GM19043 (cell line): ENCODE measurements around the gene SLCO1A2.

ENCODE experiments used
- ATAC-seq: cut with Tn5 transposase; IDR thresholded peaks from one replicate; pipeline ENCODE4 v1.9.1; 2021; ENCODE audit warnings: low read depth; ENCODE audit not compliant: unreplicated experiment

SLCO1A2 gene

DNA sequence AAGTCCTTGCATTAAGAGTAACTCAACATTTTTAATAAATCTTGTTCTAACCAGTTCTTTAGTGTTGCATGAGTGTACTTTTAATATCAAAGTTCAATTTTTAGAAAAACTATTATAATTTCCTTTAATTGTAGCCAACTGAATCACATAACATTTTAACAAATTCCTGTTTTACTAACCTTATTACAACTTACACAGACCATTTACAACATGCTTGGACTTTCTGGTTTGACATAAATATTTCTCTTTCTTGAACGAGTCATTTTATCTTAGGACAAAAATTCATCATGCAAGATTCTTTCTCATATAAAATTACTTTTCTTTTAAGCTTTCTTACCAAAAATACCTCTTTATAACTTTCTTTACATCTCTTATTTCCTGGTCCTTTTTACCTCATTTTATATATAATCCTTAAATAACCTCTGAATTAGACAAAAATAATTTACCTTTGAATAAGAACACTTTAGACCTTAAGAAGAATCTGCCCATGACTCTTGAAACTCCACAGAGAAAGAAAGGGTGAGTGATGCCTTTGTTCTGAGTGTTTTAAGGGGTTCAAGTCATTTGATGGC lies 3.9 kb downstream of the SLCO1A2 start:
- no peak for ATAC-seq

DNA sequence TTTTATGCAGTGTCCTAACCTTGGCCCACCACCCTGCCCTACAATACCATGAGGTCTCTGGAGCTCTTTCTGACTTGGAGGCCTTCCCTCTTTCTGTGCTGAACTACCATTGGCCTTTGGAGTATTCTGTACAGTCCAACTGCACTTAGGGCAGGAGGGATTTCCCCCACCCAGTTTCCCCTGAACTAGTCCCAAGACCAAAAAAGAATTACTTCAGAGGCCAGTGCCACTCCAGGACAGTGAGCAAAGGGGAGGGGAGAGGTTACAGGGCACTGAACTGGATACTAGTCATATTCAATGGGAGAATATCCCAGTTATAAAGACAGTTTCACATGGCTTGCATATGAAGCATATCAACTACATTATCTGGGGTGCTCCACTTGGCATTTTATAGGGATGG lies 6.1 kb downstream of the SLCO1A2 start:
- no peak for ATAC-seq

DNA sequence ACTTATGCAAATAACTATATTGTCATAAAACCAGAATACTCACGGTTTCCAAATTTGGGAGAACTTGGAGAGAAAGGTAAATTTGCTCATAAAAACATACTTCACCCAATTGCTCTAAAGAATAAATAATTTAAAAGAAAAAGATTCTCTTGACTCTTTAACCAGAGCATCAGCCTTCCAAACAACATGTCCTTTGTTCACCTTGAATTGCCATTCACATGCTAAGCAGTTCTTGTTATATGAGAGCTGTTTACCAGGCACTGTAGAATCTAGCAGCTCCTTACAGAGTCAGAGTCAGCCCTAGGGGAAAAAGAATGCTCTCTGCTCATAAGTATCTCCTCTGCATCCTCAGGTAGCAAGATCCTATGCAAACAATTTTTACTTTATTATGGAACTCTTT lies 10.2 kb downstream of the SLCO1A2 start:
- ATAC-seq = no peak

DNA sequence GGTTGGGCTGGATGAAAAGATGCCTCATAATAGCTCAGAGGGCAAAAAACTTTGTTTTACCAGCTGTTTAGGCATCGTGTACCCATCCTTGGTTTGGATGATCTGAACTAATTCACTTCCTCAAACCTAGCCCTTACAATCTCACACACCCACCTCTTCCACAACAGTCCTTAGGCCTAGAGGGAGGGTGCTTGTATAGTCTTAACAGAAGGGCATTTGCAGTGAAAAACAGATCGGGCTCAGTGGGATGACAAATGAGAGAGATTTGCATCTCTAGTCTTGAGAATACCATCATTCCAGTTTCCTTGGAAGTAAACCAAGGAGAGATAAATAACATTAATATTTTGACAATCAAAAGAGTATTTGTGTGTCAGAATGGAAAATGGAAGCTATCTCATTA lies 11.0 kb downstream of the SLCO1A2 start:
- ATAC-seq = no peak

DNA sequence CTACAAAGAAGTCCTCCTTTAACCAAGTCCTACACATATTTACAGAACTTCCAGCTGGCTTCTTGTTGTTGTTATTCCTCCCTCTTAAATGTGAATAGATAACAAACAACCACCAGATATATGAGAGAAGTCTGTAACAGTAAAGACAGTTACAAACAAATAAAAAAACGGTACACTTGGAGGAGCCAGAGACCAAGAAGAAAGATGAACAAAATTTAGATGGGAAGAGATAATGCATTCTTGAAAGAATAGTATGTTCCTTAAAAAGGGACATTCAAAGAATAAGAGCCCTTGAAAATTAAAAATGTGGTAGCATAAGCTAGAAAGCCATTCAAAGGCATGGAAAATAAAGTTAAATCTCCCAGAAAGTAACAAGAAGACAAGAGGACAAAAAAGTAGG lies 25.9 kb downstream of the SLCO1A2 start:
- ATAC-seq = no peak

DNA sequence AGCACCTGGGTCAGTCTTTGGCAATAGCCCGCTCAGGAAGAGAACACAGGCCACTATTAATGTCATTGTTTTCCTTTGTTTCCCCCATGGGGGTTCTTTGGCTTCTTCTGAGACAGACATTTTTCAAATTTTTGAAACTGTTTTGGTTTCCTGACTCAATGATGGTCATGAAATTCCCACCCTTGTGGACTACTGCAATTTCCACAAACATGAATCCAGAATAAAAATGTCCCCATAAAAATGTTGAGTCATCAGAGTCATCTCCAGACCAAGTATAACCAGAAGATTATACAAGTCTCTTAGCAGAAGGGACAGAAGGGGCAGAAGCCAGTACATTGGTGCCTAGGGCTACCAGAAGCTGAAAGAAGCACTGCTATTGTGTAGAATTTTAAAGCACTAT lies 29.1 kb downstream of the SLCO1A2 start:
- no peak for ATAC-seq

DNA sequence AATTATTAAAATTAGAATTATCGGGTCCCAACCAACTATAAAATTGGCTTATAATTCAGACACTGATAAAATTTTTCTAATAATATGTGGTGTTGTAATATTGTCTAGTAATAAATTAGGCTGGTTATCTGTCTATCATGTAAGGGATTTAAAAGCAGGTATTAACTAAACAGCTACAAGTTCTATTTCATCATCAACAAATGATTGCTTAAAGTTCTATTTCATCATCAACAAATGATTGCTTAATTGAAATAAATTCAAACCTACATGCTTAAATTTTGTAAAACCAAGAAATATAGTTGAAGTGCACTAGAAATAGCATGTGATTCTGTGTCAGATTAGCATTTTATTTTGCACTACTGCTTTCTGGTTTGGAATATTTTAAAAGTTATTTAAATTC lies 34.1 kb downstream of the SLCO1A2 start:
- ATAC-seq = no peak

DNA sequence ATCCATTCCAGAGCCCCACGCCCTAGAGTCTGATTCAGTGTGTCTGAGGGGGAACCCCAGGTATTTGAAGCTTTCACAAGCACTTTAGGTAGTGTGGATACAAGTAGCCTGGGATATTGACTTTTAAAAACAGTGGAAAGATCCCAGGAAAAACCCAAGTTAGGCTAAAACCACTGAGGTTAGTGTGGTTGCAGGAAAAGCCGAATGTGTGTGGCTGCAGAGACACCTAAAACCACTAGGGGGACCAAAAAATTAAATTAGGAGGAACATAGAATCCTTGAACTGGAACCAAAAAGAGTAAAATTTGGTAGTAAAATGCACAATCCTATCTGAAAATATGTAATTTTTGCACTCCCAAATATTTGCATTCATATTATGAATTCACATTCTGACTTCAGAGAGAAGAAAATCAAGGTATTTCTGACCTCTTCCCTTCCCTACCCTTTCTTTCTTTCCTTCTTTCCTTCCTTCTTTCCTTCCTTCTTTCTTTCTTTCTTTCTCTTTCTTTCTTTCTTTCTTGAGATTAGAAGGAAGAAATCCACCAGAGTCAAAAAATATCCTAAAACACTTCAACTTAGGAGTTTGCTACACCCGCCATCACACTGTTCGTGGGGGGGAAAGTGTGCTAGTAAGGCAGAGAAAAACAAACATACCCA lies 37.8 kb downstream of the SLCO1A2 start:
- peak; percentile 51 for ATAC-seq

DNA sequence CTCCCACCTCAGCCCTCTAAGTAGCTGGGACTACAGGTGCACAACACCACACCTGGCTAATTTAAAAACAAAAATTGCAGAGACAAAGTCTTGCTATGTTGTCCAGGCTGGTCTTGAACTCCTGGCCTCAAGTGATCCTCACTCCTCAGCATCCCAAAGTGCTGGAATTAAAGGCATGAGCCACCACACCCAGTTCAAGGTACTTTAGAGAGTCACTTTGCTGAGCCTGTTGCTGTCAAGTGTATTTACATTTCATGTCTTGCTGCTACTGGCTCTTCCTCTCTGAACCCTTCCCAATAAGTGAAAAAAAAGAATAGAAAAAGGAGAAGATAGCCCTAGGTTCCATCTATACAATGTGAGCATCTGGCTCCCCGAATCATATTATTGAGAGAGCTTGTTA lies 38.4 kb downstream of the SLCO1A2 start:
- ATAC-seq = peak; percentile 12

DNA sequence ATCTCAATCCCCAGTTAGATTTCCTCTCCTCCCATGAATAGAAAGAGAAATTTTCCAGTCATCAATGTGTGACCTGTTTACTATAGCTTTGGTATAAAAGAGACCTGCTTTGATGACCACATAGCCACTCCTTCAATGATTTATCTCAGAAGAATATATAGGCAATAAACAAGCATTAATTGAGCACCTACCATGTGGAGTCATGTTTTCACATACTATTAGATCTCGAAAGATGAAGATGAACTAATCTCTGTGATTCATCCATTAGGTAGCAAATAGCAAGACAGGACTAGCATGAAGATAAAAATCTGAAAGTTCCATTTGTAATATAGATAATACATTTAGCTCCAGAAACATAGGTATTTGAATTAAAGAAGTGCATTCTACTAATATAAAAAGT lies 40.5 kb downstream of the SLCO1A2 start:
- no peak for ATAC-seq

DNA sequence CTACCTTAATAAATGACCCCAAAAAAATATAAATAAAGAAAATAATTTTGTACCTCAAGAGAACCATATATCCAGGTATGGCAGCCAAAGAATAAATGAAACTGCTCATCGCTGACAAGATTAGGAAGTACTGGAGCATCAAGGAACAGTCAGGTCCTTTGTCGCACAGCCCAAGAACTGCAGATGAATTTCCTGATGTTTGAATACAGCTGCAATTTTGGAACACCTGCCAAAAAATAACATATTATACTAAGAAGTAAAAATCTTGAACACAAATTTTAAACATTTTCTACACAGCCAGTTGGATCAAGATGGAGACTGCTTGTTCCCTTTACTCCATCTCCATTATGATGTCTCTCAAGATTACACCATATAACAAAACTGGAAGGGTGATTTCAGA lies 42.6 kb downstream of the SLCO1A2 start:
- ATAC-seq = no peak

DNA sequence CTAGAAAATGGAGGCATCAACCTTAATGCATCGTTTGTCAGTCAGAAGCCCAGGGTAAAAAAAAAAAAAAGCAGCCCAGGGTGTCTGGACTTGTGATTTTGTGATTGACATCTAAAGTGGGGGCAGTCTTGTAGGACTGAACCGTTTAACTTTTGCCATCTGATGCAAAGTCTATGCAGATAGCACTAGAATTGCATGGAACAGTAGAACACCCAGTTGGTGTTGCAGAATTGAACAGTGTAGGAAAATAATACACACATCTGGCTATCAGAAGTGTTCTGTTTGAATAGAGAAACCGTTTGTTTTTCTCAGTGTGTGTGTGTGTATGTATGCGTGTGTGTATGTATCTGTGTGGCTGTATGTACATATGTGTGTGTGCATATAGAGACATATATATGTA lies 45.0 kb downstream of the SLCO1A2 start:
- ATAC-seq = no peak

DNA sequence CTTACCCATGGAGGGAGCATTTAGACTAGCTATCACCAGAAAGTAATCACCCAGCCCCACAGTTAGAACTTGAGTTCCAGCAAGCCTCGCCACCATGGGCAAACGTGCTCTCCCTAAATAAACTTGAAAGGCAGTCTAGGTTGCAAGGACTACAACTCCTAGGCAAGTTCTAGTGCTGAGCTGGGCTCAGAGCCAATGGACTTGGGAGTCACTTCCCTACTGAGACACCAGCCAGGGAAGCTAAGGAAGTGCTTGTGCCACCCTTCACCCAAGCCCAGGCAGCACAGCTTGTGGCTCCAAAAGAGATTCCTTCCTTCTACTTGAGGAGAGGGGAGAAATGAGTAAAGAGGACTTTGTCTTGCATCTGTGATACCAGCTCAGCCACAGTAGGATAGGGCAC lies 57.9 kb downstream of the SLCO1A2 start:
- ATAC-seq = no peak

DNA sequence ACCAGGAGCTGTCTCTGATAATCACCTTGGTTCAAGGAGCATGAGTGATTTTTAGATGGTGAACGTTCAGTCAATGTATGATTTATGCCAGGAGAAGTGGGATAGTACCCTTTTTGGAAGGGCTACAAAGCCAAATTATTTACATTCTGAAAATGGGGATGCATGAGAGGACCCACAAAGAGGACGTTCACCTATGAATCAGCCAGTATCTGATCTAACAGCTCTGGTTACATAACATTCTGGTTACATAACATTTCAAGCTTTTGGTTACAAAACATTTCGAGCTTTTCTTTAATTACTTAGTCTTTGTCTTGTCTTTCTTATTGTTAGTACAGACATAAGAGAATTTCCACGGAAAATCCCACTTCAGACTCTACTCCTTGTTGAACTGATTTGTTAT lies 68.8 kb downstream of the SLCO1A2 start:
- no peak for ATAC-seq

DNA sequence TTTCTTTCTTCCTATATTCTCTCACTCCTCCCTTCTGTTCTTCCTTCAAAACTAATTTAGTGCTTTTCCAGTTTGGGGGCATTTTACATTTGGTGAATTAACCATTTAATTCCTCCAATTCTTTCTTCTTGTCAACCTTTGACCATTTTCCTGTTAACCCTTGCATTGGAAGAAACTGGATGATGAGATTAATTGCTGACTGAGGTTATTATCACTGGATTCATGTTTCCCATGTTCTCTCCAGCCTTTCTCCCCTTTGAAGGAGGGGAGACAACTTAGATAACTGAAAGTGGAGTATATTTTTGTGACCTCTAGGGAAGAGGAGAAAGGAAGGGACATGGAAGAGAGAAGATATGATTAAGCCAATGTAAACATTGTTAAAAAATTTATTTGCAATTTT lies 70.5 kb downstream of the SLCO1A2 start:
- no peak for ATAC-seq

DNA sequence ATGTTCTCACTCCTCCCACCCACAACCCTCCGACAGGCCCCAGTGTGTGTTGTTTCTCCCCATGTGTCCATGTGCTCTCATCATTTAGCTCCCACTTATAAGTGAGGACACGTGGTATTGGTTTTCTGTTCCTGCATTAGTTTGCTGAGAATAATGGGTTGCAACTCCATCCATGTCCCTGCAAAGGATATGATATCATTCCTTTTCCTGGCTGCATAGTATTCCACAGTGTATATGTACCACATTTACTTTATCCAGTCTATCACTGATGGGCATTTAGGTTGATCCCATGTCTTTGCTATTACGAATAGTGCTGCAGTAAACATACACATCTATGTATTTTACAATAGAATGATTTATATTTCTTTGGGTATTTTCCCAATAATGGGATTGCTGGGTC lies 77.5 kb downstream of the SLCO1A2 start:
- ATAC-seq = no peak

DNA sequence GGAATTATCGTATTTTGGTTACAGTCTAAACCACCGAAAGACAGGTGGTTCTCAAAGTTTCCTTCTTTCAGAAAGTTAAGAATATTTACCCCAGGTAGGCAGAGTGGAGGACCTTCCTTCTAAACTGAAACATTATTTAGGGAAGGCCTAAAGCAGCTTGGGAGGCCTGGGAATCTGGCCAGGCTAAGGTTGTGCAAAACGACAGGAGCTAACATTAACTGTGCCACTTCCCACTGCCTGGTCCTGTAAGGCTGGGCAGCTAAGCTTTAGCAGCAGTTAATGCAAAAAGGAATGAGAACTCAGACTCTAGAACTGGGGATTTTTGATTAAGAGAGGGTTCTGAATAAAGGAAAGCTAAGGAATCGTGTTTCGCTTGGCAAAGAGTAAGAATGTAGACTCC lies 82.6 kb downstream of the SLCO1A2 start:
- no peak for ATAC-seq

DNA sequence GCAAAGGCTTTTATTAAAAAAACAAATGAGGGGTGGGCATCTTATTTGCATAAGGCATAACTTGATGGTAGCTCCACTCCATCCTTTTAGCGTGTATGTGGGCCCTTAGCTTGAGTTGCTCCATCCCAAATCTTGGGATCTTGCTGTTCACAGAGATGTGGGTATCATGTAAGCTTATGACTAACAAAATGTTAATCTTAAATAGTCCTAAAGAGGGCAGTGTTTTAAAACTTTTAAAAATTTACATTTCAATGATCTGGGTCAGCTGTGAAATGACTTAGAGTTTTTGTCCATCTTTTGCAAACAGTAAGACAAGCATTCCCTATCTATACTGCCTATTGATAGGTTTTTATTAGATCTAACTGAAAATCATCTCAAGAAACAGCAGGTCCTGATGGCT lies 86.0 kb downstream of the SLCO1A2 start:
- no peak for ATAC-seq

DNA sequence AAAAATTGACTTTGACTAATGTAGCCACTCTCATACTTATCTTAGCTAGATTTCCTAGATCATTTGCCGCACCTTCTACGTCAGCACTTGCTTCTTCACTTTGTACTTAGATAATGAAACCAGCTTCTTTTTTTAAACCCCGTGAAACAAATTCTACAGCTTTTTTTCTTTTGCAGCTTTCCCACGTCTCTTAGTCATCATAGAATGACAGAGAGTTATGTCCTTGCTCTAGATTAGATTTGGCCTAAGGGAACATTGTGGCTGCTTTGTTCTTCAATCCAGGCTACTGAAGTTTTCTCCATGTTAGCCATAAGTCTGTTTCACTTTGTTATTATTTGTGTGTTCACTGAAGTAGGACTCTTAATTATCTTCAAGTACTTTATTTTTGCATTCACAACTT lies 94.9 kb downstream of the SLCO1A2 start:
- ATAC-seq = no peak

DNA sequence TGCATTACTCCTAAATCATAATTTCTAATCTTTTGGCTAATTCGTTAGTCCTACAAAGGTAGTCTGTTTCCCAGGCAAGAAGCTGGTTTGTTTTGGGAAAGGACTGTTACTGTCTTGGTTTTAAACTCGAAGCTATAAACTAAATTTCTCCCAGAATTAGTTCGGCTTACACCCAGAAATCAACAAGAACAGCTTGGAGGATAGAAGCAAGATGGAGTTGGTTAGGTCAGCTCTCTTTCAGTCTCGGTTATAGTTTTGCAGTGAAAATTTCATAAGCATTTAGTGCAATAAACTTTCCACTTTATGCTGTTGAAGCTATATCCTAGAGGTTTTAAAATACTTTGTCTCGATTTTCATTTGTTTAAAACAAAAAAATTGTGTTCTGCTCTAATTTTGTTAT lies 100.3 kb downstream of the SLCO1A2 start:
- ATAC-seq = no peak

DNA sequence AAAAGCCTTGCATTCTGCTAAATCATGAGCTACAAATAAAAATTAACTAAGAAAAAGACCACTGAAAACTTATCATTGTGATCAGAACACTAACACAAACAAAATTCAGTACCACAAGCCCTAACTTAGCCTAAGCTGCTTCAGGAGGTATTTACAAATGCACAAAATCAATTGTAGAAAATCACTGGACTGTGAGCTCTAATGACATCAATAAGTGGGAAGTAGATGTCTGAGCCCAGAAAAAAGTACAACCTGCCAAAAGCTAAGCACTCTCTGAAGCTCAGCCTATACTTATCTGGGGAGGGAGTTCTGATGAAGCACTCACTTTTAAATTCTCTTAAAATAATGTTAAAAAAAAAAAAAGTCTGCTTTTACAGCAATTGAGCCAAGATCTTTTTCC lies 110.8 kb downstream of the SLCO1A2 start:
- ATAC-seq = no peak

DNA sequence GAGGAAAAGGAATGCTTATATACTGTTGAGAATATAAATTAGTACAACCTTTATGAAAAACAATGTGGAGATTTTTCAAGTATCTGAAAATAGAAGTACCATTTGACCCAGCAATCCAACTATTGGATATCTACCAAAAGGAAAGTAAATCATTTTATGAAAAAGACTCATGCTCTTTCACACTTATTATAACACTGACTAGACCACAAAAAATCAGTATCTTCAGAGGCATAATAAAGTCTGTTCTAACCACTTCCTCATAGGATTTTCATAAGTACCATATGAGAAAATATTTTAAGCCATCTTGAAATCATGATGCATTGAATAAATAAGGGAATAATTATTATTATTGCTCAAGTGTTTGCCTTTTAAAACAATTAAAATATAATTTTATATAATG lies 112.9 kb downstream of the SLCO1A2 start:
- ATAC-seq = no peak

DNA sequence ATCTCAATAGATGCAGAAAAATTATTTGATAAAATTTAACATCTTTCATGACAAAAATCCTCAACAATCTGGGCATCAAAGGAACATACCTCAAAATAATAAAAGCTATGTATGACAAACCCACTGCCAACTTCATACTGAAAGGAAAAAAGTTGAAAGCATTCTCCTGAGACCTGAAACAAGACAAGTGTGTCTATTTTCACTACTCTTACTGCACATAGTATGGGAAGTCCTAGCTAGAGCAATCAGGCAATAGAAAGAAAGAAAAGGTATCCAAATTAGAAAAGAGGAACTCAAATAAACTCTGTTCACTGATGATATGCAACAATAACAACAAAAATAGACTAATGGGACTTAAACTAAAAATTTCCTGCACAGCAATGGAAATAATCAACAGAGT lies 113.6 kb downstream of the SLCO1A2 start:
- no peak for ATAC-seq
